Upper lobe of right lung (tissue), 1 donor: ENCODE data around the gene FBXO24. TPM values are rescaled to one million over a fixed set of nuclear protein-coding genes. Genes with fewer than 3 reads are reported as not detected.
"Not testable (repeated sequence)": the region's sequence is repeated elsewhere in the genome, so short reads cannot be mapped to it uniquely, and the experiment has no call there.

ENCODE experiments used
- ATAC-seq: fragments of 200-7000 bp; cut with Tn5 transposase; one replicate; pipeline ENCODE4 v1.9.1; 2020; ENCODE audit warnings: mild to moderate bottlenecking, moderate library complexity
- DNase-seq: peaks from one replicate; pipeline ENCODE4 v3.0.0-alpha.2; 2020
- H3K27ac ChIP-seq: fragments of 200-600 bp; one replicate; pipeline ENCODE4 v1.8.0; 2022
- H3K27me3 ChIP-seq: fragments of 200-600 bp; one replicate; pipeline ENCODE4 v1.8.0; 2022; ENCODE audit warnings: mild to moderate bottlenecking
- H3K36me3 ChIP-seq: fragments of 200-600 bp; one replicate; pipeline ENCODE4 v1.8.0; 2022
- H3K4me1 ChIP-seq: fragments of 200-600 bp; one replicate; pipeline ENCODE4 v1.8.0; 2022
- H3K4me3 ChIP-seq: fragments of 200-600 bp; one replicate; pipeline ENCODE4 v1.8.0; 2022; ENCODE audit warnings: mild to moderate bottlenecking
- H3K9me3 ChIP-seq: fragments of 200-600 bp; one replicate; pipeline ENCODE4 v1.8.0; 2022
- intact Hi-C: fragments of 100-400 bp; cut with DNase I; formaldehyde crosslinking; loops from one replicate; pipeline ENCODE4 v1.11.0; 2022
- total RNA-seq: library from RNA; stranded (reverse); fragmentation: NEBNext Ultra II Directional; extraction: Animal tissue kit (Norgen Biotek cat#: 25700); gene quantifications from one replicate; pipeline ENCODE4 v1.2.1, GENCODE V29; 2021
- TF ChIP-seq, protein P1 (sequence below): fragments of 200-600 bp; IDR thresholded peaks from one replicate; pipeline ENCODE4 v1.8.0; 2022; ENCODE audit warnings: antibody characterized with exemption
- donor health status: DM: no; HTN: yes; CAD: no; lungs with severe emphysema.

Gene FBXO24
- total RNA-seq, 1 donor from 2014 or later: 1.4 TPM

DNA sequence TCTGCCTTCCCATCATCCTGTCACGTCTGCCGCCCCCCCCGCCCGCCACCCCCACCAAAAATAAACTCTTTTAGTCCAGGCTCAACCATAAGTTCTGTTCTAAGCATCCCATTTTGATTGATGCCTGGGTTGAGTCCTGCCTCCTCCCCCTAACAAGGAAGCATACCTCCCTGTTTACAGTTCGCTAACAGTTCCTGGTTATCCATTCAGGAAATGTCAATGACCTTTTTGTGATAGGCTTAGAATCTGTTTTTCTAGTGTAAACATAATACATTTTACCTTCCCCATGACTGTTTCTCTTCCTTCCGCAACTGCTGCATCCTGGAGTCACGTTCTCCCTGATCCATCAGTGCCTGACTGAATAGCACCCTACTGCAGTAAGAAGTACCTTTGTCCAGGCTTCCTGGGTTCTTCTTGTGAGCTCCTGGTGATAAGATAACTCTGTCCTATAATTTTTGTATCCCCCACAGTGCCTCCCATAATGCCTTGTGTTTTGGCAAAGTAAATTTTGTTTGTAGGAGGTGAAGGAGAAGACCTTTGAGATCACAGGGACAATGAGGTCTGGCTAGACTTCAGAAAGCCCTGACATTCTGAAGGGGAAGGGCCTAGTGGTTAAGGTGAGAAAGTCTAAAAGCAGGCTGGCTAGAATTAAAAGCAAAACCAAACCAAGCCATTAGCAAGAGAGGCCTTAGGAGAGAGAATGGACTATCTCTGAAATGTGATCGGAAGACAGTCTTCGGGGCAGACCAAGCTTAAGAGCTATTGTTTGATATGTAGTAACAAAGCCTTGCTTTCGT lies 39.8 kb upstream of the FBXO24 start:
- Histone ChIP-seq H3K9me3 (no peaks in the 10 kb centered on the region), H3K36me3 (peaks cover 9% of the 10 kb centered on the region), H3K4me1 (peaks cover 54% of the 10 kb centered on the region), H3K4me3 (peak overlapping the region; percentile 2), H3K27ac (peak overlapping the region; percentile 77), H3K27me3 (no peaks in the 10 kb centered on the region)
- TF ChIP-seq, protein P1, sequence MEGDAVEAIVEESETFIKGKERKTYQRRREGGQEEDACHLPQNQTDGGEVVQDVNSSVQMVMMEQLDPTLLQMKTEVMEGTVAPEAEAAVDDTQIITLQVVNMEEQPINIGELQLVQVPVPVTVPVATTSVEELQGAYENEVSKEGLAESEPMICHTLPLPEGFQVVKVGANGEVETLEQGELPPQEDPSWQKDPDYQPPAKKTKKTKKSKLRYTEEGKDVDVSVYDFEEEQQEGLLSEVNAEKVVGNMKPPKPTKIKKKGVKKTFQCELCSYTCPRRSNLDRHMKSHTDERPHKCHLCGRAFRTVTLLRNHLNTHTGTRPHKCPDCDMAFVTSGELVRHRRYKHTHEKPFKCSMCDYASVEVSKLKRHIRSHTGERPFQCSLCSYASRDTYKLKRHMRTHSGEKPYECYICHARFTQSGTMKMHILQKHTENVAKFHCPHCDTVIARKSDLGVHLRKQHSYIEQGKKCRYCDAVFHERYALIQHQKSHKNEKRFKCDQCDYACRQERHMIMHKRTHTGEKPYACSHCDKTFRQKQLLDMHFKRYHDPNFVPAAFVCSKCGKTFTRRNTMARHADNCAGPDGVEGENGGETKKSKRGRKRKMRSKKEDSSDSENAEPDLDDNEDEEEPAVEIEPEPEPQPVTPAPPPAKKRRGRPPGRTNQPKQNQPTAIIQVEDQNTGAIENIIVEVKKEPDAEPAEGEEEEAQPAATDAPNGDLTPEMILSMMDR: no peak
- ATAC-seq (peak; percentile 21), DNase-seq (no peak)
- intact Hi-C loops: no loop called here

DNA sequence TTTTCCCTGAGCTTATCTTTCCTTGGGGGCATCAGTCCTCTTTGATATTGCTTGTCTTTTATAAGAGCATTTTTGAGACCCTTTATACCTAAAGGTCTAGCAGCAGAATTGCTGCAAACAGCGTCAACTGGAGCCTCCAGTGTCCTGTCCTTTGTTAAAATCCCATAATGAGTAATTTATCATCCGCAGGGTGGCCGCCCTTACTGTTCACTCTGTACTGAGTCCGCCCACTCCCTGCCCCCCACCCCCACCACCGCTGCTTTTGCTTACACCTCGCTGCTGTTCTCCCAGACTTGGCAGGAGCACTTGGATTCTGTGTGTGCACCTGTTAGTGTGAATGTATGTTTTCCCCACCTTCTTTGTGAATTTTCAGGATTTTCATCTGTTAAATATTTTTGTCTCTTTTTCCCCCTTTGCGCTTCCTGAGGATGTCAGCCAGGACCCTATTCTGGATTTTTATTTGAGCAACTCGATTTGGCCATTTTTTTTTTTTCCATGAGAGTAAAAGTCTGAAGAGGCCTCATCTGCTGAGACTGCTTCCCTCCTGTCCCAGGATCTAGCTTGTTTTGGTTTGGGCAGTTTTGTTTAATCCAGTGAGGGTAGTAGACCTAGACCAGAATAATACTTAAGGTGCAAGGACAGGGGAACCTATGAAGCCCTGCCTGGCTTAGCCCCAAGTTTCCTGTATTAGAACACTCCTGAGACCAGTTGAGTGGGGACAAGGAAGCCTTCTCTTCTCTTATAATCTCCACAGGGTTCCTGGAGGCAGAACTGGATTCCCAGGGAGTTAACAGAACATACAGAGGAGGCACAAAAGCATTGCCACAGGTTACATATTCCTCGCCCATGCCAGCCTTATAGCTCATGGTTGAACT lies 39.0 kb upstream of the FBXO24 start:
- Histone ChIP-seq H3K27ac (peak overlapping the region; percentile 77), H3K27me3 (no peaks in the 10 kb centered on the region), H3K36me3 (peaks cover 16% of the 10 kb centered on the region), H3K9me3 (no peaks in the 10 kb centered on the region), H3K4me3 (peak overlapping the region; percentile 2), H3K4me1 (peaks cover 54% of the 10 kb centered on the region)
- intact Hi-C loops: no loop called here
- DNase-seq (no peak), ATAC-seq (peak; percentile 5)
- TF ChIP-seq, protein P1: no peak

DNA sequence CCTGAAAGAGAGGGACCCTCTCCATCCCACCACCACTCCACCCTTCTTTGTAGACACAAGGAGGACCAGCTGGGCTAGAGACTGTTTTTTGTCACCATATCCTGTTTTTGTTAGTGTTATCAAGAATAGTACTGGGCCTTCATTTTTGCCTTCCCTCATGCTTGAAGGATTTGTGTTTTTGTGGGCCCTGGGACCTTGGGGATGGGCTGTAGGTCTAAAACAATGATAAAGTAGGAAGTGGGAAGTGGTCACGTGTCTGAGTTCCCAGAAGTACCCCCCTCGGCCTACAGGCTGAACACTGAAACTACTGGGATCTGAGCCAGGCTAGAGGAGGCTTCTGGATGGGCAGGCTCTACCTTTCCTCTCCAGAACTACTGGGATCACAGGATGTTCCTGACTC lies 38.3 kb upstream of the FBXO24 start:
- Histone ChIP-seq H3K4me1 (peaks cover 54% of the 10 kb centered on the region), H3K27me3 (no peaks in the 10 kb centered on the region), H3K36me3 (peaks cover 23% of the 10 kb centered on the region), H3K4me3 (no peak overlapping the region), H3K9me3 (no peaks in the 10 kb centered on the region), H3K27ac (peak overlapping the region; percentile 77)
- intact Hi-C loops: no loop called here
- TF ChIP-seq, protein P1: no peak
- DNase-seq (no peak), ATAC-seq (peak; percentile 62)

DNA sequence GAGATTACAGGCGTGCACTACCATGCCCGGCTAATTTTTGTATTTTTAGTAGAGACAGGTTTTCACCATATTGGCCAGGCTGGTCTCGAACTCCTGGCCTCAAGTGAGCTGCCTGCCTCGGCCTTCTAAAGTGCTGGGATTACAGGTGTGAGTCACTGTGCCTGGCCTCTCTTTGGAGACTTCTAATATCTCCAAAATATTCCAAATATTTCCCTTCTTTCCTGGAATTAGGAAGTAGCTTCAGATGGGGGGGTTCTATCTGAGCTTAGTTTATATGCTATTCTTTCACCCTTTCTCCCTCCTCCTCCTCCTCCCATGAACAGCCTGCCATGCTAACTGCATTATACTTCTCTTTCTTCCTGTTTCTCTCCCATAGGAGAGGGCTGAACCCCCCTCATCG lies 37.7 kb upstream of the FBXO24 start:
- intact Hi-C loops, DNase-seq, ATAC-seq, H3K4me3 ChIP-seq, H3K9me3 ChIP-seq, H3K27me3 ChIP-seq: not testable (repeated sequence)
- H3K4me1 ChIP-seq: peaks cover 54% of the 10 kb centered on the region
- H3K36me3 ChIP-seq: peaks cover 24% of the 10 kb centered on the region
- H3K27ac ChIP-seq: peak overlapping the region; percentile 77

DNA sequence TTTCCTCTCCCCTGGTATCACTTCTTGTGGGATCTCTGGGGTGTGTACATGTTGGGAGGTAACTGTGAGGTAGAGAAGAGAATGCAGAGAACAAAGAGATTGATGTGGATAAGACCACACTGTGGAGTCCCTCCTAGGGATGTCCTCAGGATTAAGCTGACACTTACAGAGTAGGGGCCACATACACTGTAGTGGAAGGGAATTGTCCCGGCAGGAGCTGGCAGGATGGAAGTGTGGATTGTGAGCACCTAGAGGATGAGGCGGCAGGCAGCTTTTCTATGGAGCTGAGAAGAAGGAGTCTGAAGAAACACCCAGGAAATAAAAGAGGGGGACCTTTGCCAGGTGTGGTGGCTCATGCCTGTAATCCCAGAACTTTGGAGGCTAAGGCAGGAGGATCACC lies 33.6 kb upstream of the FBXO24 start:
- H3K27me3 ChIP-seq: no peaks in the 10 kb centered on the region
- peaks cover 17% of the 10 kb centered on the region for H3K4me1 ChIP-seq
- H3K27ac ChIP-seq: no peak overlapping the region
- intact Hi-C loops: no loop called here
- H3K4me3 ChIP-seq: no peak overlapping the region
- H3K36me3 ChIP-seq: peaks cover 41% of the 10 kb centered on the region
- no peak for ATAC-seq
- no peak for DNase-seq
- TF ChIP-seq, protein P1: no peak
- no peaks in the 10 kb centered on the region for H3K9me3 ChIP-seq

DNA sequence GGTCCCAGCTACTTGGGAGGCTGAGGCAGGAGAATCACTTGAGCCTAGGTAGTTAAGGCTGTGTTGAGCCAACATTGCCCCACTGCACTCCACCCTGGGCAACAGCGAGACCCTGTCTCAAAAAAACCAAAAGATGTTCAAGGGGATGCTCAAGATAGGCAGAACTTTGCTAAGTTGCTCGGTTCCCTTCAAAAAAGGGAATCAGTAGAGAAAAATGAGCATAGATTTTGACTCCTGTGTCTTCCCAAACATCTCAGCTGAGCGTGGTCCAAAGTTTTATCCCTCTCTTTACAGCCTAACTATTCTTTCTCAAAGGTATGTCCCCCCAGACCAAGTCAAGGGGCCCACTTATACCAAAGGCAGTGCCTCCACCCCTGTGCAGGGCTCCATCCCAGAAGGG lies 33.1 kb upstream of the FBXO24 start:
- peaks cover 12% of the 10 kb centered on the region for H3K4me1 ChIP-seq
- H3K4me3 ChIP-seq: no peak overlapping the region
- no peak overlapping the region for H3K27ac ChIP-seq
- intact Hi-C loops: no loop called here
- no peaks in the 10 kb centered on the region for H3K27me3 ChIP-seq
- H3K9me3 ChIP-seq: no peaks in the 10 kb centered on the region
- DNase-seq (no peak), ATAC-seq (no peak)
- TF ChIP-seq, protein P1: no peak
- peaks cover 41% of the 10 kb centered on the region for H3K36me3 ChIP-seq
